HepG2 (cell line): ENCODE results near the gene COG1. TPM values are rescaled to one million over a fixed set of nuclear protein-coding genes. Genes with fewer than 3 reads are reported as not detected.
A peak's percentile ranks its signal among the peaks of the same experiment; 100 is the strongest.

ENCODE experiments used
- ASH2L ChIP-seq: fragments of 300-600, 200-600 bp; sonication (generic); IDR thresholded peaks from 2 replicates; pipeline ENCODE4 v1.7.0; 2017; ENCODE audit warnings: low read depth, mild to moderate bottlenecking, moderate library complexity, mixed read lengths, low read length; ENCODE audit not compliant: insufficient read length
- BORCS8-MEF2B ChIP-seq: sonication (generic); formaldehyde crosslinking; IDR thresholded peaks from 2 replicates; pipeline ENCODE4 v1.8.0; 2022; ENCODE audit warnings: mild to moderate bottlenecking, missing genetic modification reagents
- EEA1 ChIP-seq: sonication (generic); formaldehyde crosslinking; IDR thresholded peaks from 2 replicates; pipeline ENCODE4 v1.5.1; 2020; ENCODE audit warnings: mild to moderate bottlenecking, missing genetic modification reagents, borderline replicate concordance
- FOXK1 ChIP-seq: sonication (generic); formaldehyde crosslinking; IDR thresholded peaks from 2 replicates; pipeline ENCODE4 v1.4.0; 2020; ENCODE audit warnings: low read depth, missing genetic modification reagents, borderline replicate concordance
- HES4 ChIP-seq: sonication (generic); formaldehyde crosslinking; IDR thresholded peaks from 2 replicates; pipeline ENCODE4 v1.9.0; 2021; ENCODE audit warnings: mild to moderate bottlenecking, missing genetic modification reagents, borderline replicate concordance
- PRPF4 ChIP-seq: fragments of 200-400 bp; formaldehyde crosslinking; IDR thresholded peaks from 2 replicates; pipeline ENCODE4 v1.6.1; 2016; ENCODE audit warnings: low read length, low read depth; ENCODE audit not compliant: poor library complexity, severe bottlenecking
- RBAK ChIP-seq: sonication (generic); formaldehyde crosslinking; IDR thresholded peaks from 2 replicates; pipeline ENCODE4 v1.5.1; 2020; ENCODE audit warnings: mild to moderate bottlenecking, missing genetic modification reagents
- RNF2 ChIP-seq: fragments of 450-650 bp; conservative IDR thresholded peaks from 2 replicates; pipeline ENCODE4 v1.6.1; 2016; ENCODE audit warnings: low read depth
- SAFB2 ChIP-seq: sonication (generic); formaldehyde crosslinking; IDR thresholded peaks from 2 replicates; pipeline ENCODE4 v1.5.1; 2020; ENCODE audit warnings: missing genetic modification reagents, low read depth, mild to moderate bottlenecking, borderline replicate concordance
- SMAD1 ChIP-seq: sonication (generic); formaldehyde crosslinking; IDR thresholded peaks from 2 replicates; pipeline ENCODE4 v1.4.0; 2020; ENCODE audit warnings: missing genetic modification reagents, low read depth, mild to moderate bottlenecking, borderline replicate concordance
- SRSF9 ChIP-seq: fragments of 200-400 bp; formaldehyde crosslinking; IDR thresholded peaks from 2 replicates; pipeline ENCODE4 v1.6.1; 2018; ENCODE audit warnings: borderline replicate concordance, mild to moderate bottlenecking, low read depth, low read length; ENCODE audit not compliant: insufficient read depth, poor library complexity, severe bottlenecking
- U2AF1 ChIP-seq: fragments of 200-400 bp; formaldehyde crosslinking; optimal IDR thresholded peaks from 2 replicates; pipeline ENCODE3; 2017; ENCODE audit warnings: mild to moderate bottlenecking, low read depth, low read length
- ZNF777 ChIP-seq: sonication (generic); formaldehyde crosslinking; IDR thresholded peaks from 2 replicates; pipeline ENCODE4 v1.4.0; 2020; ENCODE audit warnings: missing genetic modification reagents
- polyA plus RNA-seq, 8 experiments: library from polyadenylated mRNA; depleted of rRNA in 3 of 8; stranded (reverse) in 7 of 8; unstranded in 1 of 8; fragments of >200 nt; fragmentation: Illumina TruSeq in 4 of 8; extraction: Trizol in 4 of 8; gene quantifications; 2 replicates each; pipeline versions ENCODE4 v1.2.1 to v1.2.3, GENCODE V29; 2011 to 2016; ENCODE audit warnings: low read depth in 4 of 8, missing spikeins in 1 of 8, mixed read lengths in 1 of 8; ENCODE audit not compliant: insufficient read depth in 1 of 8
- total RNA-seq, 5 experiments: library from RNA; depleted of rRNA; stranded (reverse); fragments of >200 nt; fragmentation: Illumina TruSeq; extraction: Trizol; gene quantifications; 2 replicates each; pipeline ENCODE4 v1.2.3, GENCODE V29; 2016; ENCODE audit warnings: low read depth in 1 of 5
- TF ChIP-seq, protein P1 (sequence below): sonication (generic); formaldehyde crosslinking; IDR thresholded peaks from 2 replicates; pipeline ENCODE4 v1.4.0; 2020; ENCODE audit warnings: low read depth, mild to moderate bottlenecking, missing genetic modification reagents
- TF ChIP-seq, protein P2 (sequence below): sonication (generic); formaldehyde crosslinking; IDR thresholded peaks from 2 replicates; pipeline ENCODE4 v1.4.0; 2020; ENCODE audit warnings: missing genetic modification reagents, borderline replicate concordance
- TF ChIP-seq, protein P3 (sequence below): sonication (generic); formaldehyde crosslinking; IDR thresholded peaks from 2 replicates; pipeline ENCODE4 v1.8.1; 2023; ENCODE audit warnings: mild to moderate bottlenecking, inconsistent platforms, moderate library complexity, missing genetic modification reagents, borderline replicate concordance
- TF ChIP-seq, protein P4 (sequence below): sonication (generic); formaldehyde crosslinking; IDR thresholded peaks from 2 replicates; pipeline ENCODE4 v1.5.0; 2020; ENCODE audit warnings: missing genetic modification reagents
- TF ChIP-seq, protein P5 (sequence below): sonication (generic); formaldehyde crosslinking; IDR thresholded peaks from 2 replicates; pipeline ENCODE4 v1.5.0; 2020; ENCODE audit warnings: missing genetic modification reagents, mild to moderate bottlenecking, borderline replicate concordance

Gene COG1
- total and polyA plus RNA-seq, 2 of the 13 experiments (the other 11 are each of a cell fraction or from before 2014, with no cell fraction given), result 36.6 to 39.7 TPM

DNA sequence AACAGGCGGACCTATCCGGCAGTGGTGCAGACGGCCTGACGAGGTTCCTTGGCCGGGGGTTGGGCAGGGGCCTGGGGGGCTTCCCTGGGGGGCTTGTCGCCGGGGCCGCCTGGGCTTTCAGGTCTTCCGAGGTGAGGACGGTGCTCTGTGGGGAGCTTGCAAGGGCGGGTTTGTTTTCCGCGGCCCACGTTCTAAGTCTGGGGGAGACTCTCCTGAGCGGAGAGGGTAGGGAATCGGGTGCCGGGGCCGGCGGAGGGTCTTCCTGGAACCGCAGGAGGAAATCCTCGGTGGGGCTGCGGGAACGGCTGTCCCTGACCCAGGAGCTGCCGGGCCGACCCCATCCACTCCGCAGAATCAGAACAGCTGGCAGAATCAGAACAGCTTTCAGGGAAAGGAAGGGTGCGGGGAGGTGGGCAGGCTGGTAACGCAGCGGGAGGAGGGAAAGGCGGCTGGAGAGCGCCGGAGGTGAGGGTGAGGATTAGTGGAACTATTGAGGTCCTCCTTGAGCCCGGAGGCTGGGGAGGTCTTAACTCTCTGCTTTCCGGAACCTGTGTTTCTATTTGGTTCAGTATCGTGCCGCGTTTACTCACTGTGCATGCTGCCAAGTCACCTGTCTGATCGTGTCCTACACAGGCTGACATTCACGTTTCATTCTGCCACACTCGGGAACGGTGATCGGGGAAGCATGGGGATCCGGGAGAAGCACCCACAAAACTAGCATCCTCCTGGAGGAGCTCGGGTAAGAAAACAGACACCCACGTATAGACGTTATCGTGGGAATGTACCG, 39.9 kb downstream of the COG1 start (continued):
- no peak for TF ChIP-seq PRPF4
- TF ChIP-seq ASH2L, result peak; percentile 75
- TF ChIP-seq, protein P1, sequence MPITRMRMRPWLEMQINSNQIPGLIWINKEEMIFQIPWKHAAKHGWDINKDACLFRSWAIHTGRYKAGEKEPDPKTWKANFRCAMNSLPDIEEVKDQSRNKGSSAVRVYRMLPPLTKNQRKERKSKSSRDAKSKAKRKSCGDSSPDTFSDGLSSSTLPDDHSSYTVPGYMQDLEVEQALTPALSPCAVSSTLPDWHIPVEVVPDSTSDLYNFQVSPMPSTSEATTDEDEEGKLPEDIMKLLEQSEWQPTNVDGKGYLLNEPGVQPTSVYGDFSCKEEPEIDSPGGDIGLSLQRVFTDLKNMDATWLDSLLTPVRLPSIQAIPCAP (CRISPR knock-in tag), result no peak
- no peak for TF ChIP-seq RBAK (CRISPR knock-in tag)
- TF ChIP-seq, protein P2, sequence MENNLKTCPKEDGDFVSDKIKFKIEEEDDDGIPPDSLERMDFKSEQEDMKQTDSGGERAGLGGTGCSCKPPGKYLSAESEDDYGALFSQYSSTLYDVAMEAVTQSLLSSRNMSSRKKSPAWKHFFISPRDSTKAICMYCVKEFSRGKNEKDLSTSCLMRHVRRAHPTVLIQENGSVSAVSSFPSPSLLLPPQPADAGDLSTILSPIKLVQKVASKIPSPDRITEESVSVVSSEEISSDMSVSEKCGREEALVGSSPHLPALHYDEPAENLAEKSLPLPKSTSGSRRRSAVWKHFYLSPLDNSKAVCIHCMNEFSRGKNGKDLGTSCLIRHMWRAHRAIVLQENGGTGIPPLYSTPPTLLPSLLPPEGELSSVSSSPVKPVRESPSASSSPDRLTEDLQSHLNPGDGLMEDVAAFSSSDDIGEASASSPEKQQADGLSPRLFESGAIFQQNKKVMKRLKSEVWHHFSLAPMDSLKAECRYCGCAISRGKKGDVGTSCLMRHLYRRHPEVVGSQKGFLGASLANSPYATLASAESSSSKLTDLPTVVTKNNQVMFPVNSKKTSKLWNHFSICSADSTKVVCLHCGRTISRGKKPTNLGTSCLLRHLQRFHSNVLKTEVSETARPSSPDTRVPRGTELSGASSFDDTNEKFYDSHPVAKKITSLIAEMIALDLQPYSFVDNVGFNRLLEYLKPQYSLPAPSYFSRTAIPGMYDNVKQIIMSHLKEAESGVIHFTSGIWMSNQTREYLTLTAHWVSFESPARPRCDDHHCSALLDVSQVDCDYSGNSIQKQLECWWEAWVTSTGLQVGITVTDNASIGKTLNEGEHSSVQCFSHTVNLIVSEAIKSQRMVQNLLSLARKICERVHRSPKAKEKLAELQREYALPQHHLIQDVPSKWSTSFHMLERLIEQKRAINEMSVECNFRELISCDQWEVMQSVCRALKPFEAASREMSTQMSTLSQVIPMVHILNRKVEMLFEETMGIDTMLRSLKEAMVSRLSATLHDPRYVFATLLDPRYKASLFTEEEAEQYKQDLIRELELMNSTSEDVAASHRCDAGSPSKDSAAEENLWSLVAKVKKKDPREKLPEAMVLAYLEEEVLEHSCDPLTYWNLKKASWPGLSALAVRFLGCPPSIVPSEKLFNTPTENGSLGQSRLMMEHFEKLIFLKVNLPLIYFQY (CRISPR knock-in tag), result no peak
- TF ChIP-seq SAFB2 (CRISPR knock-in tag), result no peak
- TF ChIP-seq FOXK1 (CRISPR knock-in tag), result no peak
- no peak for TF ChIP-seq HES4 (CRISPR knock-in tag)
- TF ChIP-seq, protein P3, sequence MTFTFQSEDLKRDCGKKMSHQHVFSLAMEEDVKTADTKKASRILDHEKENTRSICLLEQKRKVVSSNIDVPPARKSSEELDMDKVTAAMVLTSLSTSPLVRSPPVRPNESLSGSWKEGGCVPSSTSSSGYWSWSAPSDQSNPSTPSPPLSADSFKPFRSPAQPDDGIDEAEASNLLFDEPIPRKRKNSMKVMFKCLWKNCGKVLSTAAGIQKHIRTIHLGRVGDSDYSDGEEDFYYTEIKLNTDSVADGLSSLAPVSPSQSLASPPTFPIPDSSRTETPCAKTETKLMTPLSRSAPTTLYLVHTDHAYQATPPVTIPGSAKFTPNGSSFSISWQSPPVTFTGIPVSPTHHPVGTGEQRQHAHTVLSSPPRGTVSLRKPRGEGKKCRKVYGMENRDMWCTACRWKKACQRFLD (CRISPR knock-in tag), result no peak; the same call in 1 of the 2 replicates
- no peak for TF ChIP-seq U2AF1
- TF ChIP-seq, protein P4, sequence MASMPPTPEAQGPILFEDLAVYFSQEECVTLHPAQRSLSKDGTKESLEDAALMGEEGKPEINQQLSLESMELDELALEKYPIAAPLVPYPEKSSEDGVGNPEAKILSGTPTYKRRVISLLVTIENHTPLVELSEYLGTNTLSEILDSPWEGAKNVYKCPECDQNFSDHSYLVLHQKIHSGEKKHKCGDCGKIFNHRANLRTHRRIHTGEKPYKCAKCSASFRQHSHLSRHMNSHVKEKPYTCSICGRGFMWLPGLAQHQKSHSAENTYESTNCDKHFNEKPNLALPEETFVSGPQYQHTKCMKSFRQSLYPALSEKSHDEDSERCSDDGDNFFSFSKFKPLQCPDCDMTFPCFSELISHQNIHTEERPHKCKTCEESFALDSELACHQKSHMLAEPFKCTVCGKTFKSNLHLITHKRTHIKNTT (CRISPR knock-in tag), result no peak
- TF ChIP-seq BORCS8-MEF2B (CRISPR knock-in tag), result no peak
- TF ChIP-seq ZNF777, result no peak
- TF ChIP-seq, protein P5, sequence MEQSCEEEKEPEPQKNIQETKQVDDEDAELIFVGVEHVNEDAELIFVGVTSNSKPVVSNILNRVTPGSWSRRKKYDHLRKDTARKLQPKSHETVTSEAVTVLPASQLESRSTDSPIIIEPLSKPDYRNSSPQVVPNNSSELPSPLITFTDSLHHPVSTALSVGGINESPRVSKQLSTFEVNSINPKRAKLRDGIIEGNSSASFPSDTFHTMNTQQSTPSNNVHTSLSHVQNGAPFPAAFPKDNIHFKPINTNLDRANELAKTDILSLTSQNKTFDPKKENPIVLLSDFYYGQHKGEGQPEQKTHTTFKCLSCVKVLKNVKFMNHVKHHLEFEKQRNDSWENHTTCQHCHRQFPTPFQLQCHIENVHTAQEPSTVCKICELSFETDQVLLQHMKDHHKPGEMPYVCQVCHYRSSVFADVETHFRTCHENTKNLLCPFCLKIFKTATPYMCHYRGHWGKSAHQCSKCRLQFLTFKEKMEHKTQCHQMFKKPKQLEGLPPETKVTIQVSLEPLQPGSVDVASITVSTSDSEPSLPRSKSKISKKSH (CRISPR knock-in tag), result no peak
- TF ChIP-seq EEA1 (CRISPR knock-in tag), result no peak
- no peak for TF ChIP-seq RNF2
- no peak for TF ChIP-seq SRSF9
- TF ChIP-seq SMAD1 (CRISPR knock-in tag), result no peak
